ENCODE measurements around the gene VPS8. TPM values are rescaled to one million over a fixed set of nuclear protein-coding genes. Genes with fewer than 3 reads are reported as not detected.

VPS8 gene
- total RNA-seq, 4 donors from 2014 or later: 46.3 to 76.9 (median 59.3) TPM

GRCh38 chr3:184815046-184815930 is 3.3 kb downstream of the VPS8 start:
- H3K4me1 ChIP-seq: peaks cover 0 to 20% (median 9%) of the 10 kb centered on the region in 4 donors
- no peaks in the 10 kb centered on the region for H3K27me3 ChIP-seq
- 77 to 82% methylated on average over 7 of the region's 7 CpGs for WGBS, 2 donors
- TF ChIP-seq EP300 (IDR thresholded peaks at IDR 0.05) (no peak), POLR2A (IDR thresholded peaks at IDR 0.05) (no peak), CTCF (IDR thresholded peaks at IDR 0.05) (no peak)
- no peak for DNase-seq (ENCODE audit: low spot score in 2 of 2)
- no peaks in the 10 kb centered on the region for H3K9me3 ChIP-seq
- no peak overlapping the region for H3K4me3 ChIP-seq
- peaks cover 0 to 3% (median 0%) of the 10 kb centered on the region in 3 donors for H3K36me3 ChIP-seq
- no peak overlapping the region for H3K27ac ChIP-seq

GRCh38 chr3:184816614-184817013 is 4.6 kb downstream of the VPS8 start:
- H3K27ac ChIP-seq: no peak overlapping the region
- no peak for DNase-seq (ENCODE audit: low spot score in 2 of 2)
- TF ChIP-seq POLR2A (IDR thresholded peaks at IDR 0.05) (no peak), EP300 (IDR thresholded peaks at IDR 0.05) (no peak), CTCF (IDR thresholded peaks at IDR 0.05) (no peak)
- H3K9me3 ChIP-seq: no peaks in the 10 kb centered on the region
- no peaks in the 10 kb centered on the region for H3K27me3 ChIP-seq
- WGBS, 2 donors: 85 to 91% methylated on average over 5 of the region's 5 CpGs
- H3K36me3 ChIP-seq: peaks cover 0 to 3% (median 0%) of the 10 kb centered on the region in 3 donors
- peaks cover 0 to 16% (median 7%) of the 10 kb centered on the region in 4 donors for H3K4me1 ChIP-seq
- no peak overlapping the region for H3K4me3 ChIP-seq

- Histone ChIP-seq H3K27ac (no peak overlapping the region), H3K36me3 (peaks cover 0 to 3% (median 0%) of the 10 kb centered on the region in 3 donors), H3K4me3 (no peak overlapping the region), H3K27me3 (no peaks in the 10 kb centered on the region), H3K4me1 (no peaks in the 10 kb centered on the region), H3K9me3 (no peaks in the 10 kb centered on the region)
- no peak for DNase-seq (ENCODE audit: low spot score in 2 of 2)
- TF ChIP-seq POLR2A (IDR thresholded peaks at IDR 0.05) (no peak), EP300 (IDR thresholded peaks at IDR 0.05) (no peak), CTCF (IDR thresholded peaks at IDR 0.05) (no peak)
Observed at GRCh38 chr3:184820525-184820924, 8.6 kb downstream of the VPS8 start.

- DNase-seq (ENCODE audit: low spot score in 2 of 2): no peak
- H3K27me3 ChIP-seq: no peaks in the 10 kb centered on the region
- no peak overlapping the region for H3K27ac ChIP-seq
- no peaks in the 10 kb centered on the region for H3K4me1 ChIP-seq
- WGBS, 2 donors: 95 to 97% methylated on average over 4 of the region's 4 CpGs
- no peaks in the 10 kb centered on the region for H3K9me3 ChIP-seq
- H3K36me3 ChIP-seq: peaks cover 0 to 6% (median 0%) of the 10 kb centered on the region in 3 donors
- no peak overlapping the region for H3K4me3 ChIP-seq
- TF ChIP-seq CTCF (IDR thresholded peaks at IDR 0.05): no peak
Observed at GRCh38 chr3:184821034-184821433, 9.1 kb downstream of the VPS8 start.

GRCh38 chr3:184822081-184822480 is 10.1 kb downstream of the VPS8 start:
- Histone ChIP-seq H3K36me3 (peaks cover 0 to 13% (median 0%) of the 10 kb centered on the region in 3 donors), H3K27me3 (no peaks in the 10 kb centered on the region), H3K27ac (no peak overlapping the region), H3K4me1 (no peaks in the 10 kb centered on the region), H3K4me3 (no peak overlapping the region), H3K9me3 (no peaks in the 10 kb centered on the region)
- DNase-seq (ENCODE audit: low spot score in 2 of 2): no peak
- TF ChIP-seq CTCF (IDR thresholded peaks at IDR 0.05): no peak
- no peak for TF ChIP-seq EP300 (IDR thresholded peaks at IDR 0.05)
- TF ChIP-seq POLR2A (IDR thresholded peaks at IDR 0.05): no peak
